H1 (cell line): Measurements from ENCODE around the gene BBC3. TPM values are rescaled to one million over a fixed set of nuclear protein-coding genes. Genes with fewer than 3 reads are reported as not detected.

ENCODE experiments used
- CTCF ChIA-PET: fragments of 300-600 bp; sonication (Branson Sonifier 250); formaldehyde crosslinking; loops from one replicate; lab custom pipeline; 2021; ENCODE audit not compliant: partially characterized antibody; lab: Charles Lee
- POLR2A ChIA-PET: fragments of 300-600 bp; sonication (Branson Sonifier 250); formaldehyde crosslinking; loops from one replicate; lab custom pipeline; 2021; ENCODE audit warnings: inconsistent platforms; ENCODE audit not compliant: partially characterized antibody; lab: Charles Lee
- DNase-seq, 2 experiments: peaks; one replicate each; pipeline versions ENCODE4 v3.0.0 to v3.0.0-alpha.2; 2010 to 2022; ENCODE audit warnings: low spot score in 2 of 2, low read depth in 1 of 2, mixed read lengths in 1 of 2
- FAIRE-seq: peaks from 2 replicates; lab custom pipeline; 2011; peaks lifted over from hg19 to GRCh38; lab: Jason Lieb, UNC
- H2AFZ ChIP-seq: 2 replicates; pipeline ENCODE4 v1.8.1; 2012; ENCODE audit warnings: low read length, inconsistent platforms
- H2AK5ac ChIP-seq: 2 replicates; pipeline ENCODE4 v1.6.1; 2013; ENCODE audit warnings: low read depth, low read length
- H2BK120ac ChIP-seq: replicated peaks from 2 replicates; pipeline ENCODE3; 2013; ENCODE audit warnings: low read depth, low read length, inconsistent platforms
- H2BK12ac ChIP-seq: 2 replicates; pipeline ENCODE4 v1.6.1; 2013; ENCODE audit warnings: low read depth, low read length
- H2BK15ac ChIP-seq: 2 replicates; pipeline ENCODE4 v1.6.1; 2013; ENCODE audit warnings: low read length
- H2BK20ac ChIP-seq: 2 replicates; pipeline ENCODE4 v1.6.1; 2013; ENCODE audit warnings: low read length
- H2BK5ac ChIP-seq: 2 replicates; pipeline ENCODE4 v1.6.1; 2013; ENCODE audit warnings: low read depth, low read length
- H3K14ac ChIP-seq: 2 replicates; pipeline ENCODE4 v1.6.1; 2013; ENCODE audit warnings: inconsistent platforms; ENCODE audit not compliant: insufficient read length
- H3K18ac ChIP-seq: 2 replicates; pipeline ENCODE4 v1.6.1; 2013; ENCODE audit warnings: low read length; ENCODE audit errors: extremely low read depth
- H3K23ac ChIP-seq: 2 replicates; pipeline ENCODE4 v1.6.1; 2013; ENCODE audit warnings: inconsistent platforms; ENCODE audit not compliant: insufficient read length
- H3K23me2 ChIP-seq: 2 replicates; pipeline ENCODE4 v1.6.1; 2013; ENCODE audit warnings: low read depth, low read length
- H3K27ac ChIP-seq: 2 replicates; pipeline ENCODE4 v1.6.1; 2011; ENCODE audit warnings: low read depth, low read length, inconsistent platforms
- H3K27me3 ChIP-seq, 4 experiments: replicated peaks in 1 of 4; 1 replicate in 1 of 4; 2 replicates in 3 of 4; pipeline versions ENCODE4 v1.6.1 to v1.8.1; 2011 to 2013; ENCODE audit warnings: low read length in 3 of 4, mild to moderate bottlenecking in 3 of 4, inconsistent platforms in 2 of 4, mixed read lengths in 2 of 4, moderate library complexity in 1 of 4; ENCODE audit not compliant: control insufficient read depth in 3 of 4, insufficient read depth in 3 of 4; ENCODE audit errors: extremely low read depth in 1 of 4
- H3K36me3 ChIP-seq, 4 experiments: 2 replicates each; pipeline versions ENCODE4 v1.6.1 to v1.8.1; 2011 to 2013; ENCODE audit warnings: mild to moderate bottlenecking in 4 of 4, low read length in 3 of 4, moderate library complexity in 2 of 4, control low read depth in 1 of 4, inconsistent platforms in 1 of 4; ENCODE audit not compliant: insufficient read depth in 4 of 4, control insufficient read depth in 2 of 4
- H3K4ac ChIP-seq: replicated peaks from 2 replicates; pipeline ENCODE3; 2013; ENCODE audit warnings: low read length, low read depth, mixed read lengths, inconsistent platforms; ENCODE audit not compliant: insufficient read length
- H3K4me1 ChIP-seq, 4 experiments: replicated peaks in 1 of 4; 1 replicate in 1 of 4; 2 replicates in 3 of 4; pipeline versions ENCODE4 v1.6.1 to v1.8.1; 2011 to 2013; ENCODE audit warnings: low read length in 3 of 4, inconsistent platforms in 2 of 4, mixed read lengths in 1 of 4; ENCODE audit not compliant: insufficient read depth in 4 of 4, control insufficient read depth in 3 of 4
- H3K4me2 ChIP-seq, 2 experiments: 2 replicates each; pipeline versions ENCODE4 v1.6.1 to v1.8.1; 2011 to 2013; ENCODE audit warnings: low read depth in 2 of 2, low read length in 2 of 2, control low read depth in 1 of 2, inconsistent platforms in 1 of 2, mild to moderate bottlenecking in 1 of 2; ENCODE audit not compliant: insufficient read depth in 1 of 2
- H3K4me3 ChIP-seq, 4 experiments: fragments of 200-600, 300-600 bp in 1 of 4; sonication (generic), shearing (Covaris generic), sonication (Bioruptor Twin) in 1 of 4; 2 replicates each; pipeline versions ENCODE4 v1.5.1 to v1.8.1; 2011 to 2016; ENCODE audit warnings: low read length in 4 of 4, low read depth in 3 of 4, control low read depth in 2 of 4, inconsistent platforms in 2 of 4, mild to moderate bottlenecking in 2 of 4, mixed read lengths in 1 of 4, moderate library complexity in 1 of 4; ENCODE audit not compliant: insufficient read depth in 2 of 4; ENCODE audit errors: extremely low read depth in 1 of 4
- H3K56ac ChIP-seq: replicated peaks from 2 replicates; pipeline ENCODE3; 2013; ENCODE audit warnings: low read depth, mild to moderate bottlenecking, mixed read lengths, low read length, inconsistent platforms; ENCODE audit not compliant: insufficient read length
- H3K79me1 ChIP-seq: 2 replicates; pipeline ENCODE4 v1.6.1; 2013; ENCODE audit warnings: low read depth, low read length, control low read depth
- H3K79me2 ChIP-seq, 2 experiments: 2 replicates each; pipeline versions ENCODE4 v1.6.1 to v1.8.1; 2012 to 2013; ENCODE audit warnings: low read length in 2 of 2, mild to moderate bottlenecking in 2 of 2, inconsistent platforms in 1 of 2; ENCODE audit not compliant: insufficient read depth in 2 of 2, control insufficient read depth in 1 of 2
- H3K9ac ChIP-seq, 4 experiments: replicated peaks in 1 of 4; 1 replicate in 1 of 4; 2 replicates in 3 of 4; pipeline versions ENCODE4 v1.6.1 to v1.8.1; 2011 to 2013; ENCODE audit warnings: low read depth in 3 of 4, low read length in 3 of 4, control low read depth in 2 of 4, mild to moderate bottlenecking in 2 of 4, moderate library complexity in 2 of 4, inconsistent platforms in 1 of 4; ENCODE audit errors: extremely low read depth in 1 of 4
- H3K9me3 ChIP-seq, 2 experiments: 2 replicates each; pipeline versions ENCODE4 v1.6.1 to v1.8.1; 2012 to 2013; ENCODE audit warnings: mild to moderate bottlenecking in 2 of 2, moderate library complexity in 2 of 2, control low read depth in 1 of 2, inconsistent platforms in 1 of 2, low read depth in 1 of 2, low read length in 1 of 2, mixed read lengths in 1 of 2; ENCODE audit not compliant: insufficient read depth in 2 of 2
- H4K20me1 ChIP-seq, 2 experiments: replicated peaks in 1 of 2; 2 replicates each; pipeline versions ENCODE3 to v1.8.1; 2011 to 2013; ENCODE audit warnings: inconsistent platforms in 2 of 2, low read length in 2 of 2, mild to moderate bottlenecking in 1 of 2; ENCODE audit not compliant: insufficient read depth in 2 of 2, control insufficient read depth in 1 of 2
- H4K5ac ChIP-seq: 2 replicates; pipeline ENCODE4 v1.6.1; 2013; ENCODE audit warnings: low read length, low read depth, mixed read lengths, inconsistent platforms; ENCODE audit not compliant: insufficient read length
- H4K8ac ChIP-seq: 2 replicates; pipeline ENCODE4 v1.8.0; 2013; ENCODE audit warnings: mild to moderate bottlenecking, moderate library complexity, low read length, inconsistent platforms; ENCODE audit not compliant: insufficient read depth; ENCODE audit errors: extremely low read depth
- H4K91ac ChIP-seq: replicated peaks from 2 replicates; pipeline ENCODE3; 2013; ENCODE audit warnings: low read length, mixed read lengths, inconsistent platforms; ENCODE audit not compliant: insufficient read length
- CEBPB ChIP-seq: IDR thresholded peaks from 2 replicates; pipeline ENCODE4 v1.6.1; 2012; ENCODE audit warnings: low read depth, low read length
- CTBP2 ChIP-seq: IDR thresholded peaks from 2 replicates; pipeline ENCODE4 v1.7.0; 2011; ENCODE audit warnings: borderline replicate concordance, mild to moderate bottlenecking, moderate library complexity, mixed read lengths, low read length; ENCODE audit not compliant: insufficient read depth, insufficient read length
- NRF1 ChIP-seq: IDR thresholded peaks from 2 replicates; pipeline ENCODE4 v1.6.1; 2011; ENCODE audit warnings: mild to moderate bottlenecking, low read depth, low read length, improper control_type of control experiment
- RAD21 ChIP-seq, 2 experiments: IDR thresholded peaks in 1 of 2; conservative IDR thresholded peaks in 1 of 2; 2 replicates each; pipeline ENCODE4 v1.6.1; 2011; ENCODE audit warnings: low read depth in 2 of 2, low read length in 2 of 2, improper control_type of control experiment in 1 of 2, inconsistent platforms in 1 of 2, mild to moderate bottlenecking in 1 of 2, moderate library complexity in 1 of 2
- SIN3A ChIP-seq, 2 experiments: IDR thresholded peaks in 1 of 2; conservative IDR thresholded peaks in 1 of 2; 2 replicates each; pipeline ENCODE4 v1.6.1; 2011 to 2012; ENCODE audit warnings: low read length in 2 of 2, improper control_type of control experiment in 1 of 2, low read depth in 1 of 2, mild to moderate bottlenecking in 1 of 2
- SIRT6 ChIP-seq: IDR thresholded peaks from one replicate; pipeline ENCODE4 v1.7.1; 2012; ENCODE audit warnings: low read length, inconsistent platforms
- SRF ChIP-seq: IDR thresholded peaks from 2 replicates; pipeline ENCODE4 v1.6.1; 2011; ENCODE audit warnings: mild to moderate bottlenecking, low read depth, low read length, moderate library complexity
- TBP ChIP-seq: IDR thresholded peaks from 2 replicates; pipeline ENCODE4 v1.6.1; 2011; ENCODE audit warnings: low read depth, low read length, improper control_type of control experiment
- WGBS, 2 experiments: shearing (Covaris generic) in 1 of 2; methylation state at CpG; one replicate each; pipeline versions ENCODE4 v1.1.6 to v1.1.7; 2013 to 2015; ENCODE audit warnings: low lambda C conversion rate in 2 of 2, mixed read lengths in 2 of 2, inconsistent platforms in 1 of 2, low coverage in 1 of 2, missing lambda C conversion rate in 1 of 2; ENCODE audit not compliant: insufficient replicate concordance in 2 of 2, insufficient coverage in 1 of 2, insufficient read length in 1 of 2; ENCODE audit errors: extremely low coverage in 1 of 2, missing lambda C conversion rate in 1 of 2; 5-methylcytosine and 5-hydroxymethylcytosine counted together
- polyA plus RNA-seq, 7 experiments: library from polyadenylated mRNA; depleted of rRNA in 3 of 7; stranded (reverse) in 5 of 7; unstranded in 2 of 7; fragments of >200 nt in 5 of 7; fragments of 200-250 nt in 2 of 7; gene quantifications; 1 replicate in 5 of 7; 2 replicates in 1 of 7; 4 replicates in 1 of 7; pipeline versions ENCODE4 v1.2.1 to v1.2.3, GENCODE V29; 2011 to 2013; ENCODE audit warnings: missing spikeins in 2 of 7, mixed read lengths in 2 of 7
- total RNA-seq: library from RNA; stranded (reverse); fragmentation: NEBNext Ultra II Directional; extraction: Animal tissue kit (Norgen Biotek cat#: 25700); gene quantifications from 2 replicates; pipeline ENCODE4 v1.2.1, GENCODE V29; 2021

Gene BBC3
- total and polyA plus RNA-seq, 2 of the 8 experiments (the other 6 are each of a cell fraction or from before 2014, with no cell fraction given) = 13.2 to 21.6 TPM

DNA sequence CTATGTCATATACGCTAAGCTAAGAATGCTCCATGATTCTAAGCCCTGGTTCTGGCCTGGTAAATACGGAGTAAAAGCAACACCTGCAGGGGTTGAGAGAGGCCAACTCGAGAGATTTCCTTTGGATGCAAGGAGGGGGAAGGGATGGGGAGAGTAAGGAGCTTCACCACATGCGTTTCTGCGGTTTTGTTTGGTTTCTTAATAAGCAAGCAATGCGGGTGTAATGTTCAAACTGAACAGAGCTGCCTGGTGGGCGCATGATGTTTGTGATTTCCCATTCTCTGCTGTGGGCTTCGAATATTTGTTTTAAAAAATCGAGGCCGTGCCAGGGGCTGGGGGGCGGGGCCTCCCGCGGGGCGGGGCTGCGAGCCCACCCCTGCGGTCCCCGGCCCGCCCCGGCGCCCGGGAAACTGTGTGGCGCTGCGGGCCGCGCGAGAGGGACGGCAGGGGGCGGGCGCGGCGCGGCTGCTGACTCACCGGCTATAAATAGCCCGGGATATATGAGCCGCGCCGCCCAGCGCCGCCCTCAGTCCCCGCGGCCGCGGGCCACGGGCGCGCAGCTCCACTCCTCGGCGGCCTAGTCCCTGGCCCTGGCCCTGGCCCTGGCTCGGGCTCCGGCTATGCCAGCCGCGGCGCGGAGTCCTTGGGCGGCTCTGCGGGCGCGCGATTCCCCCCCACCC lies 5.1 kb downstream of the BBC3 start:
- no peaks in the 10 kb centered on the region for H3K9me3 ChIP-seq
- no peak overlapping the region for H2AFZ ChIP-seq
- no peak overlapping the region for H3K14ac ChIP-seq
- H3K4me2 ChIP-seq = peak overlapping the region; percentile 81 to 94
- H2BK15ac ChIP-seq = no peak overlapping the region
- H2BK5ac ChIP-seq = peak overlapping the region; percentile 96
- H3K23ac ChIP-seq = no peak overlapping the region
- H3K9ac ChIP-seq = peak overlapping the region in 2 of 4 experiments; percentile 58 to 60; a peak in 4 of 7 replicates
- 19% methylated on average over 8 of the region's 59 CpGs; no CpG with 5 or more reads in 1 of the 2 experiments for WGBS, 2 experiments
- ChIA-PET CTCF (interaction anchor here (0.7 to 11.9 kb wide), 6 partner anchors 14 to 127 kb away, joined by 3 to 152 read pairs (median 3); no protein-coding TSS in a partner anchor), POLR2A (interaction anchor here (0.7 to 8.2 kb wide), 33 partner anchors 10 to 364 kb away, joined by 3 to 195 read pairs (median 5); partner anchors contain the start of genes CCDC9, DHX34, INAFM1 and ZC3H4)
- H3K79me2 ChIP-seq = peaks cover 5 to 36% of the 10 kb centered on the region in 2 experiments; a peak in 2 of 4 replicates
- H3K27me3 ChIP-seq = no peaks in the 10 kb centered on the region; a peak in 1 of 7 replicates
- H2BK12ac ChIP-seq = peak overlapping the region; percentile 82; the same call in 1 of the 2 replicates
- DNase-seq (peak in 1 of 2 experiments; percentile 91), FAIRE-seq (peak; percentile 52)
- peak overlapping the region; percentile 36 to 99 (median 72); a peak in 7 of 8 replicates for H3K4me3 ChIP-seq
- H3K18ac ChIP-seq = peak overlapping the region; percentile 99
- peak overlapping the region; percentile 82; the same call in 1 of the 2 replicates for H3K27ac ChIP-seq
- peaks cover 28% of the 10 kb centered on the region for H3K23me2 ChIP-seq
- no peak overlapping the region for H2BK120ac ChIP-seq
- H3K56ac ChIP-seq = peak overlapping the region; percentile 96
- H4K5ac ChIP-seq = peak overlapping the region; percentile 82
- H3K4ac ChIP-seq = no peak overlapping the region
- peak overlapping the region; percentile 99 for H4K91ac ChIP-seq
- 0 out of 2 replicates have a peak overlapping the region, but pooled peaks have one; percentile 17 for H2AK5ac ChIP-seq
- H4K20me1 ChIP-seq = peaks cover 14 to 22% of the 10 kb centered on the region in 2 experiments
- peaks cover 2 to 9% (median 7%) of the 10 kb centered on the region in 4 experiments; a peak in 6 of 8 replicates for H3K36me3 ChIP-seq
- peaks cover 16% of the 10 kb centered on the region for H3K79me1 ChIP-seq
- H2BK20ac ChIP-seq = no peak overlapping the region; the same call in 1 of the 2 replicates
- peak overlapping the region; percentile 86; the same call in 1 of the 2 replicates for H4K8ac ChIP-seq
- H3K4me1 ChIP-seq = peaks cover 5 to 32% (median 17%) of the 10 kb centered on the region in 4 experiments
- TF ChIP-seq SRF (no peak), CEBPB (no peak), TBP (peak; percentile 97), RAD21 (IDR thresholded peaks at IDR 0.05 in 1 of 2, conservative IDR thresholded peaks at IDR 0.05 in 1 of 2; ENCODE audit: low read depth in 2 of 2, low read length in 2 of 2) (no peak), SIN3A (conservative IDR thresholded peaks at IDR 0.05 in 1 of 2, IDR thresholded peaks at IDR 0.05 in 1 of 2; ENCODE audit: low read depth in 1 of 2, low read length in 2 of 2) (peak; percentile 28 to 61; a peak in 2 of 4 replicates), SIRT6 (no peak), CTBP2 (no peak), NRF1 (no peak)
